ENCODE measurements around the gene KIAA1210. TPM values are rescaled to one million over a fixed set of nuclear protein-coding genes. Genes with fewer than 3 reads are reported as not detected.
A peak's percentile ranks its signal among the peaks of the same experiment; 100 is the strongest.

KIAA1210 gene
- total RNA-seq, 2 experiments from 2014 or later = not detected

DNA sequence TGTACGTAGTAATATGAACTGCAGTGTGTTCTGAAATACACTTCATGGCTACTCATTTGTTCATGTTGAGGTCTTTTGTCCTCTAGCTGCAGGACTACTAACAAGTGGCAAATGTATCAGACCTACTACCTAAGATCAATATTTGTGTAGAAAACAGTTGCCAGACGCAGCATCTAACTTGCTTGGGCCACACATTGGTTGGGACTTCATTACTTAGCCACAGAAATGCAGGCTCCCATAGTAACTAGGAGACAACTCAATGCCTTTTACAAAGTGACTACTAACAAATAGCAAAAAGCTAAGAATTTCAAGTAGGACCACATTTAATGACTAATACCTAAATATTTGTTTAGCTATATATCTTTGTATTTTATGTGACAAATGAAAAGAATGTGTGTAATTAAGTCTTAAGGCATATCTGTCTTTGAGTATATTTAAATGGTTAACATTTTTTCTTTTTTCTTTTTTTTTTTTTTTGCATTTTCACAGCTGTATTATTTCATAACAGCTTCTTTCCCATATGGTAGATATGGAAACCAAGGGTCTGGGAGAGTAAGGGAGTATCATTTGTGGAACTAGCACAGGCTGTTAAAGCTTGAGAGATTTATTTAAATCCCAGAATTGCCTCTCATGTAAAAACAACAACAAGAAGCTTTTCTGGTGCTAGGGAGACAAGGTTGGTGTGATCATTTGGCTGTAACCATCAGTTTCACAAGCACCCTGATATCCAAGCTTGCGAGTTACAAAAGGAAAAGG, 52.2 kb downstream of the KIAA1210 start:
- H3K4me3 Mint-ChIP-seq = no peak overlapping the region
- no peaks in the 10 kb centered on the region for H3K36me3 Mint-ChIP-seq (ENCODE audit: low read depth)
- DNase-seq = no peak
- no peaks in the 10 kb centered on the region for H3K9me3 Mint-ChIP-seq
- POLR2A ChIA-PET = no interaction called here
- CTCF ChIA-PET = interaction anchor here (0.6 kb wide), 1 partner anchor 793 kb away, joined by 3 read pairs; no protein-coding TSS in a partner anchor
- H3K4me1 Mint-ChIP-seq = no peaks in the 10 kb centered on the region
- peaks cover 4% of the 10 kb centered on the region for H3K27me3 Mint-ChIP-seq
- H3K27ac Mint-ChIP-seq = no peak overlapping the region

DNA sequence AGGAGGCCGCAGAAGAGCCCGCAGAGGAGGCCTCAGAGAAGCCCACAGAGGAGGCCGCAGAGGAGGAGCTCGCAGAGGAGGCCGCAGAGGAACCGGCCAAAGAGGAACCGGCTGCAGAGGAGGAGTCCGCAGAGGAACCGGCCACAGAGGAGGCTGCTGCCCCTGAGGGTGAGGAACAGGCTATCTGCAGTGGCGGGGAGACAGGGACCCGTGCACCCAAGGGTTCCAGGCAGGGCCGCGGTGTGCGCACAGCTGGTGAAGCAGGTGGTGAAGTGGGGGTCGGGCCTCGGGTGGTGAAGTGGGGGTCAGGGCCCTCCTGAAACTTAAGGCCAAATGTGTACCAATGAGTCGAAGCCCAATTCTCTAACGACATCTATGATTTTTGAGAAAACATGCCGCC, 53.7 kb downstream of the KIAA1210 start:
- DNase-seq = no peak
- Mint-ChIP-seq H3K9me3 (no peaks in the 10 kb centered on the region), H3K36me3 (ENCODE audit: low read depth) (no peaks in the 10 kb centered on the region), H3K27me3 (no peaks in the 10 kb centered on the region), H3K4me3 (no peak overlapping the region), H3K4me1 (no peaks in the 10 kb centered on the region), H3K27ac (no peak overlapping the region)
- CTCF ChIA-PET = no interaction called here
- POLR2A ChIA-PET = no interaction called here

DNA sequence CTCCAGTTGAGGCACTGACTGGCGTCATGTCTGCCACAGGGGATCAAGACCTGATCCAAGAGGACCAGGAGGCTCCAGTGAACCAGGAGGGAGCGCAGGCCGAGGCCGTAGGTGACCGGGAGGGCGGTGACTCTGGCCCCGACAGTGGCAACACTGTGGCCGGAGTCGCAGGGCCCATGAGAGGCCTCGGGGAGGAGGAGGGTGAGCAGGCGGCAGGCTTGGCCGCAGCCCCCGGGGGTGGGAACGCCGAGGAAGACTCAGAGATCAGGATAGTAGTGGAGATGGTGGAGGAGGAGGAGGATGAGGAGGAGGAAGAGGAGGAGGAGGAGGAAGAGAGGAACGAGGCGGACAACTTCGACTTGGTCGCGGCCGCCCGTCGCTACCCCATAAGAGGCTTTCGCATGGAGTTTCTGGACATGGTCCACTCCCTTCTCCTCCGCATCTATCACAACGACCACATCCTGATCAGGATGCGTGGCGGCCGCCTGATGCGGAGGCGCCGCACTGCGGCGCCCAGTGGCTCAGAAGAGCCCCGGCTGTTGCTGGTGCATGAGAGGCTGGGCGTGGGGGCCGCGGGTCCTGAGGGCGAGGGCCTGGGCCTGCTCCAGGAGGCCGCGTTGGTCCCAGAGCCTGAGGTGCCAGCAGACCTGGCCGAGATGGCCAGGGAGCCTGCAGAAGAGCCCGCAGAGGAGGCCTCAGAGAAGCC, 54.3 kb downstream of the KIAA1210 start:
- H3K9me3 Mint-ChIP-seq = no peaks in the 10 kb centered on the region

DNA sequence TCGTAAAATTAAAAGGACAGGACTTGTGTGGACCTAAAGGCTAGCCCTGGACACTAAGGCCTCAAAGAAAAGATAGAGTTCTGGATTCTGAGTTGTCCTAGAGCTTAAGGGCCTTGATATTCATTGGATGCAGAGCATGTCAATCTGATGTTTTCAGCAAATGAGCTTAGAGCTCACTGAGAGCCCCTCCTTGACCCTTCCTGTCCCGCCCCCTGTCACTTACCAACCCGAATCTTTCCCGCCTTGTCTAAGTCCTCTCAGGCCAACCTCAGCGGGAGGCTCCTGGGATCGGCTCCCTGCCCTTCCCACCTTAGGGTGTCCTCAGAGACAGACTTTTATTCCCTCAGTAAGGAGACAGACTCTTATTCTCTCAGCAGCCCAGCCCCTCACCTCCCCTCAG, 54.9 kb downstream of the KIAA1210 start, which contains the start of gene CT47C1:
Gene CT47C1, plus strand, starts transcription at position 250 of the 400 bp plus-strand sequence. CDS start 233 bp downstream, outside the sequence.
- POLR2A ChIA-PET = no interaction called here
- Mint-ChIP-seq H3K27ac (no peak within 1 kb of the TSS), H3K4me3 (no peak within 1 kb of the TSS), H3K36me3 (ENCODE audit: low read depth) (no peaks in the 10 kb centered on the region), H3K27me3 (no peaks in the 10 kb centered on the region), H3K9me3 (no peaks in the 10 kb centered on the region), H3K4me1 (no peaks in the 10 kb centered on the region)
- no peak for DNase-seq
- CTCF ChIA-PET = no interaction called here

More for the DNA sequence above, 54.3 kb downstream of the KIAA1210 start:
- ChIA-PET POLR2A (no interaction called here), CTCF (no interaction called here)
- H3K36me3 Mint-ChIP-seq (ENCODE audit: low read depth) = no peaks in the 10 kb centered on the region
- H3K4me1 Mint-ChIP-seq = no peaks in the 10 kb centered on the region
- H3K27ac Mint-ChIP-seq = no peak overlapping the region
- H3K27me3 Mint-ChIP-seq = no peaks in the 10 kb centered on the region
- DNase-seq = no peak
- no peak overlapping the region for H3K4me3 Mint-ChIP-seq

DNA sequence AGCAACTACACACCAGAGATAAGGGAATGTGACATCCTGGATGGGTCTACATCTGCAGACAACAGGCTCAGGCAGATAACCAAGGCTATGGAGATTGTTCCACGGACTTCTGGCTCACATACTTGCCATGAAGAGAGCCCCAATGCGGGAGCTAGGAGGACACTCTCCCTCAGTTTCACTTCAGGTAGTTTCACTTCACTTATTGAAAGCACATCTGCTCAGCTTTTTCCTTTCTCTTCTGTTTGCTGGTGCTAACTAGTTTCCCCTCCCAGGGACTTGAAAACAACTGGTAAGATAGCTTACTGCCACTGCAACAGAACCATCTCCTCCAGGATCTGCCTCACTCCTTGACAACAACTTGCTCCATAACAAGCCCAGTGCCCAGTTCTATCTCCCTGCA, 56.2 kb downstream of the KIAA1210 start:
- Mint-ChIP-seq H3K27me3 (no peaks in the 10 kb centered on the region), H3K9me3 (no peaks in the 10 kb centered on the region), H3K36me3 (ENCODE audit: low read depth) (no peaks in the 10 kb centered on the region), H3K4me1 (no peaks in the 10 kb centered on the region), H3K27ac (no peak overlapping the region), H3K4me3 (no peak overlapping the region)
- CTCF ChIA-PET = no interaction called here
- DNase-seq = no peak
- POLR2A ChIA-PET = no interaction called here

DNA sequence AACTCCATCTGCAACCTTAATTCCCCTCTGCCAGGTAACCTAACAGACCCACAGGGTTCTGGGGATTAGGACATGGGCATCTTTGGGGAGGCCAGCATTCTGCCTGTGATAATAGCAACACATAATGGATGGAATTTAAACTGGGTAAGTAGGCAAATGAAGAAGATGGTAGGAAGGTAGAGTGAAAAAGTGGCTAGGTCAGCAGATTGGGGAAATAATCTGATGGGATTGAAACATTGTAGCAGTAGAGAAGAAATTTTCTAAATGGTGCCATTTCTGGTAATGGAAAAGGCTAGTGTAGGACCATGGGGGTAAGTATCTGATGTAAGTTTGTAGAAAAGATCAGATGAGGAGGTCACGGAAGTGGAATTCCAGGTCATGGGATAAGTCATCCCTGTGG, 57.9 kb downstream of the KIAA1210 start:
- no peaks in the 10 kb centered on the region for H3K4me1 Mint-ChIP-seq
- H3K27ac Mint-ChIP-seq = no peak overlapping the region
- ChIA-PET CTCF (no interaction called here), POLR2A (no interaction called here)
- H3K4me3 Mint-ChIP-seq = no peak overlapping the region
- no peak for DNase-seq
- no peaks in the 10 kb centered on the region for H3K27me3 Mint-ChIP-seq
- H3K36me3 Mint-ChIP-seq (ENCODE audit: low read depth) = no peaks in the 10 kb centered on the region
- H3K9me3 Mint-ChIP-seq = no peaks in the 10 kb centered on the region

DNA sequence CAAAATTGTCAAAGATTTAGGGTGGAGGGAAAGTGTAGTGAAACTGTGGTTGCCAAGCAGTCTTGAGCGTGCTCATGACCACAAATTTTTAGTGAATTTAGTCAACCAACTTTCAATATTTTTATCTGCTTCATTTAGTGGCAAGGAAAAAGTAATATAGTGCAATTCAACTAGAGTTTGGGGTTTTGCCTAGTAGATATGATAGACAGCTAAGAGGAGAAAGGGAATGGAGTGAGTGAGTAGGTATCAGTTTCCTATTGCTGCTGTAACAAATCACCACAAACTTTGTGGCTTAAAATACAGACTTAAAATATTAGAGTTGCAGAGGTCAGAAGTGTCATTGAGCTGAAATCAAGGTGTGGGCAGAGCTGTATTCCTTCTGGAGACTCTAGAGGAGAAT, 58.5 kb downstream of the KIAA1210 start:
- ChIA-PET CTCF (interaction anchor here (1.2 kb wide), 1 partner anchor 10 kb away, joined by 3 read pairs; no protein-coding TSS in a partner anchor), POLR2A (no interaction called here)
- Mint-ChIP-seq H3K4me1 (no peaks in the 10 kb centered on the region), H3K27me3 (no peaks in the 10 kb centered on the region), H3K4me3 (no peak overlapping the region), H3K36me3 (ENCODE audit: low read depth) (no peaks in the 10 kb centered on the region), H3K27ac (no peak overlapping the region), H3K9me3 (no peaks in the 10 kb centered on the region)
- no peak for DNase-seq

DNA sequence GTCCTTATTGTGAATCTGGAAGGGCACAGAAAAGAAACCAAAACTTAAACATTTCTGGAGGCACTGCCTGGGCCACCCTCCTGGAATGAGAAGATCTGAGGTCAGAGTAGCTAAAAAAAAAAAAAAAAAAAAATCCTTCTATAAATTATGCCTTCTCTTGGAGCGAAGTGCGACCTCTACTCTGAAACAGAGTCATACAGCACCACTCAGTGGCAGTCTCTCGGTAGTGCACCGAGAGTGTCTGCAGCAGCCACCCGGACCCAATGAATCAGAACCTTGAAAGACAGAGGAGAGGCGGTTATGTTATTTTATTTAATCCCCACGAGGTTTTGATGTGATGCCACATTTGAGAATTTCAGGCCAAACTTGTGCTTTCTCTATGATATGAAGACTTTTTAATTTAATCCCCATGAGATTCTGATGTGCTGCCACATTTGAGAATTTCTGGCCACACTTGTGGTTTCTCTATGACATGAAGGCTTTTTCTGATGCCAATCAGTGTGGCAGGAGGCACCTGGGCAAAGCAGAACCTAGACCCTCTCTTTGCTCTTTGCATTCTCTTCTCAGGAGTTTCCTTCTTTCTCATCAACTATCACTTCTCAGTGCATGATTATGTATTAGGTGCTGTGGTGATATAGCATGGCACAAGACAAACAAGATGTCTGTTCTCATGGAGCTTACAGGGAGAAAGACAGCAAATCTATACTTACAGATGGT, 60.4 kb downstream of the KIAA1210 start:
- no peak overlapping the region for H3K4me3 Mint-ChIP-seq
- no peak overlapping the region for H3K27ac Mint-ChIP-seq
- no peaks in the 10 kb centered on the region for H3K4me1 Mint-ChIP-seq
- no peaks in the 10 kb centered on the region for H3K9me3 Mint-ChIP-seq
- no peaks in the 10 kb centered on the region for H3K36me3 Mint-ChIP-seq (ENCODE audit: low read depth)
- peak; percentile 22 for DNase-seq
- ChIA-PET CTCF (interaction anchor here (0.8 kb wide), 1 partner anchor 214 kb away, joined by 3 read pairs; no protein-coding TSS in a partner anchor), POLR2A (no interaction called here)
- H3K27me3 Mint-ChIP-seq = no peaks in the 10 kb centered on the region

DNA sequence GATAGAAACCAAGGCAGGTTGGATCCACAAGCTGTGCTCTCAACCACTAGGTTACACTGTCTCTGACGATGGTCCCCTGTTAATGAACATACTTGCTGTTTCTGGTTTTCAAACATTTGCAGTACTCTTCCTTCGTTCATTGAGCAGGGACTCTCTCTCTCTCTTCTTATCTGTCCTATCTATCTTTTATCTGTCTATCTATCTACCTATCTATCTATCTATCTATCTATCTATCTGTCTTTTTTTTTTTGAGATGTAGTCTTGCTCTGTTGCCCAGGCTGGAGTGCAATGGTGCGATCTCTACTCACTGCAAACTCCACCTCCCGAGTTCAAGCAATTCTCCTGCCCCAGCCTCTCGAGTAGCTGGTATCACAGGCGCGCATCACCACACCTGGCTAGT, 64.2 kb downstream of the KIAA1210 start:
- no peaks in the 10 kb centered on the region for H3K9me3 Mint-ChIP-seq
- peaks cover 5% of the 10 kb centered on the region for H3K27me3 Mint-ChIP-seq
- ChIA-PET CTCF (interaction anchor here (0.6 kb wide), 1 partner anchor 158 kb away, joined by 3 read pairs; no protein-coding TSS in a partner anchor), POLR2A (no interaction called here)
- no peak for DNase-seq
- H3K36me3 Mint-ChIP-seq (ENCODE audit: low read depth) = no peaks in the 10 kb centered on the region
- no peak overlapping the region for H3K4me3 Mint-ChIP-seq
- H3K4me1 Mint-ChIP-seq = no peaks in the 10 kb centered on the region
- no peak overlapping the region for H3K27ac Mint-ChIP-seq

DNA sequence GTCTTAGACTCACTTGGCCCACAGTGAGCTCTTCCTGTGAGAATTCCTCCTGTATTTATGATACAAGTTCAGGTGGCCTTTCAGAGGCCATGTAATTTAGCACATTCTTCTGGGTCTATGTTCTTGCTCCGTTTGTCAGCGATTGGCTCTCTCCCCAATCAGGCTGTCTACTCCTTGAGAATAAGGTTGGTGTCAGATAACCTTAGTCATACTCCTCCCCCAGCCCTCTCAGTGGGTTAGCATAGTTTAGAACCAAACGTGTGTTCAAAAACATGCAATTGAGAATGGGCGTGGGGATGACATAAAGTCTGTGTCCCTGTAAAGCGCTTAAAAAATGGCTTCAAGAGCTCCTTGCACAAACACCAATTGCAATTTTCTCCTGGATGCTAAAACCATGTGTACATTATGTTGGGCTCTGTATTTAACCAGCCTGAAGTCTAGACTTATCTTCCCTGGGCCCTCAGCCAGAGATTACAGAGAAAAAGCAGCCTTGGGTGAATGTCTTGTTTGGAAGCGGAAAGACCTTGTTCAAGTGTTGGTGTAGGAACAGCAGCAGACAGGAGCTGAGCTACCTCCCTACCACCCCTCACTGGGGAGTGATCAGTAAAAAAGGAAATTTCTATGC, 64.8 kb downstream of the KIAA1210 start:
- Mint-ChIP-seq H3K27me3 (peaks cover 5% of the 10 kb centered on the region), H3K27ac (no peak overlapping the region), H3K4me3 (no peak overlapping the region), H3K9me3 (no peaks in the 10 kb centered on the region), H3K36me3 (ENCODE audit: low read depth) (no peaks in the 10 kb centered on the region), H3K4me1 (no peaks in the 10 kb centered on the region)
- ChIA-PET POLR2A (no interaction called here), CTCF (interaction anchor here (0.6 kb wide), 1 partner anchor 90 kb away, joined by 3 read pairs; no protein-coding TSS in a partner anchor)
- no peak for DNase-seq

DNA sequence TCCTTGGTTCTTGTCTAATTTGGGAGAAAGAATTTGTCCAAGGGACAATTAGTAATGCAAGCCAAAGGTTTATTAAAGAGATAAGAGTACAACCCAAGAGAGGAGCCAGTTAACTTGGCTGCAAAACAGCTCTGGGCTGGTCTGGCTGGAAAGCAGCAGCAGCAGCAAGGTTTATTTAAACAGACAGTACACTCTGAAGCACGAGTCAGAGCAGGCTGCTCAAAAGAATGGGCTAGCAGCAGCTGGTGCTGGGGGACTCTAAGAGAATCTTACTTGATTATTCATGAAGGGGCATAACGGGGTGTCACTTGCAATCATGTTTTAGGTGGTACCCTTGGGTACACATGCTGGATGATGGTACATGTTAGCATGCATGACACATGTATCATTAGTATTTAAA, 71.9 kb downstream of the KIAA1210 start:
- Mint-ChIP-seq H3K27ac (no peak overlapping the region), H3K4me1 (no peaks in the 10 kb centered on the region), H3K4me3 (no peak overlapping the region), H3K27me3 (peaks cover 5% of the 10 kb centered on the region), H3K9me3 (no peaks in the 10 kb centered on the region), H3K36me3 (ENCODE audit: low read depth) (no peaks in the 10 kb centered on the region)
- CTCF ChIA-PET = no interaction called here
- no peak for DNase-seq
- POLR2A ChIA-PET = no interaction called here

DNA sequence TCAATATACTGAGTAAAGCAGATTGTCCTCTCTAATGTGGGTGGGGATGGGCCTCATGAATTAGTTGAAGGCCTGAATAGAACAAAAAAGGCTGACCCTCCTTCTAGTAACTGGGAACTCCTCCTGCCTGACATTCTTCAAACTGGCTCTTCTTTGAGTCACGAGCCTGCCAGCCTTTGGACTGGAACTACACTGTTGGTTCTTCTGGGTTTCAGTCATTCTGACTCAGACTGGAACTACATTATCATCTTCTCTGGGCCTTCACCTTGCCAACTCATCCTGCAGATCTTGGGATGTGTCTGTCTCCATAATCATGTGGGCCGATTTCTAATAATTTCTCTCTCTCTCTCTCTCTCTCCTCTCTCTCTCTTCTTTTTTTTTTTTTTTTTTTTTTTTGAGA, 81.7 kb downstream of the KIAA1210 start:
- POLR2A ChIA-PET = no interaction called here

DNA sequence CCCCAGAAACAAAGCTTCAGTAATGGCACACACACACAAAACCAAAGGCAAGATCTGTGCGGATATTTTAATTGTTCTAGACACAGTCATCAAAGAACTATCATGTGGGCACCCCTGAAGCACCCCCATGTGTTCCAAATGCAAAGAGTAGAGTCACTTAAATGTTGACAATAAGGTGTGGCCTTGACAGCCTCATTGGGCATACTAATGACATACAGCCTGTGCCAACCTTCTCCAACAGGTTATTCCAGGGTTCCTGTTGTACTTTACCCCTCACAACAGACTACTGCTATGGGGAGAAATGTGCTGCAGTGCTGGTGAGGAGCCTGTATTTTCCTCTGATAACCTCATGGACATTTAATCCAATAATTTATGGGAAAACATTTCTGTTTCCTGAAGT, 84.6 kb downstream of the KIAA1210 start:
- Mint-ChIP-seq H3K36me3 (ENCODE audit: low read depth) (no peaks in the 10 kb centered on the region), H3K27ac (no peak overlapping the region)
- CTCF ChIA-PET = no interaction called here

More for the DNA sequence above, 81.7 kb downstream of the KIAA1210 start:
- DNase-seq = no peak
- no peaks in the 10 kb centered on the region for H3K36me3 Mint-ChIP-seq (ENCODE audit: low read depth)
- CTCF ChIA-PET = no interaction called here
- H3K4me3 Mint-ChIP-seq = no peak overlapping the region
- no peaks in the 10 kb centered on the region for H3K4me1 Mint-ChIP-seq
- H3K27me3 Mint-ChIP-seq = peaks cover 3% of the 10 kb centered on the region
- no peak overlapping the region for H3K27ac Mint-ChIP-seq
- H3K9me3 Mint-ChIP-seq = no peaks in the 10 kb centered on the region

More for the DNA sequence above, 84.6 kb downstream of the KIAA1210 start:
- Mint-ChIP-seq H3K9me3 (no peaks in the 10 kb centered on the region), H3K4me3 (no peak overlapping the region), H3K4me1 (no peaks in the 10 kb centered on the region), H3K27me3 (no peaks in the 10 kb centered on the region)
- POLR2A ChIA-PET = no interaction called here
- no peak for DNase-seq
